A673 (cell line): ENCODE results near the gene PARP3. TPM values are rescaled to one million over a fixed set of nuclear protein-coding genes. Genes with fewer than 3 reads are reported as not detected.
"Not testable (repeated sequence)": the region's sequence is repeated elsewhere in the genome, so short reads cannot be mapped to it uniquely, and the experiment has no call there.

Experiments
- BruUV-seq: library from RNA; stranded (reverse); fragments of 400-500 nt; replicated peaks from 2 replicates; lab custom pipeline; 2021; lab: Mats Ljungman, UMichigan
- CTCF ChIA-PET: fragments of 300-600 bp; sonication (Branson Sonifier 250); formaldehyde crosslinking; loops from one replicate; lab custom pipeline; 2022; ENCODE audit warnings: antibody characterized with exemption; lab: Charles Lee
- POLR2A ChIA-PET: fragments of 300-600 bp; sonication (Branson Sonifier 250); formaldehyde crosslinking; loops from one replicate; lab custom pipeline; 2022; ENCODE audit warnings: antibody characterized with exemption; ENCODE audit not compliant: low non-redundant PET; lab: Charles Lee
- DNase-seq: peaks from one replicate; pipeline ENCODE4 v3.0.0-alpha.2; 2015; ENCODE audit warnings: low spot score
- H3K27ac ChIP-seq: fragments of 200-600 bp; sonication (generic); 2 replicates; pipeline ENCODE4 v1.5.1; 2016; ENCODE audit warnings: mixed run types, low read depth, mild to moderate bottlenecking, mixed read lengths, antibody characterized with exemption, low read length; ENCODE audit not compliant: poor library complexity, severe bottlenecking
- H3K27me3 ChIP-seq: fragments of 200-600 bp; sonication (generic); replicated peaks from 2 replicates; pipeline ENCODE4 v1.6.1; 2017; ENCODE audit warnings: mixed run types, low read depth, mild to moderate bottlenecking, mixed read lengths, antibody characterized with exemption, low read length; ENCODE audit not compliant: insufficient read depth, poor library complexity
- H3K36me3 ChIP-seq: fragments of 200-600 bp; sonication (generic); 2 replicates; pipeline ENCODE4 v1.6.1; 2016; ENCODE audit warnings: mixed run types, mild to moderate bottlenecking, mixed read lengths, antibody characterized with exemption, low read length; ENCODE audit not compliant: insufficient read depth, poor library complexity, severe bottlenecking
- H3K4me1 ChIP-seq: fragments of 200-600 bp; sonication (generic); 2 replicates; pipeline ENCODE4 v1.6.1; 2017; ENCODE audit warnings: mixed run types, mild to moderate bottlenecking, mixed read lengths, antibody characterized with exemption, low read length; ENCODE audit not compliant: insufficient read depth, poor library complexity, severe bottlenecking
- H3K4me3 ChIP-seq: fragments of 200-600 bp; sonication (generic); 2 replicates; pipeline ENCODE4 v1.5.1; 2016; ENCODE audit warnings: low read depth, mixed run types, mild to moderate bottlenecking, mixed read lengths, low read length; ENCODE audit not compliant: poor library complexity, severe bottlenecking
- H3K9me3 ChIP-seq: fragments of 200-600 bp; sonication (generic); 2 replicates; pipeline ENCODE4 v1.6.1; 2016; ENCODE audit warnings: mixed run types, low read depth, mild to moderate bottlenecking, mixed read lengths, antibody characterized with exemption, low read length; ENCODE audit not compliant: poor library complexity, severe bottlenecking
- CTCF ChIP-seq: fragments of 300-800, 200-600 bp; sonication (generic); conservative IDR thresholded peaks from 2 replicates; pipeline ENCODE4 v1.5.1; 2017; ENCODE audit warnings: low read depth, mild to moderate bottlenecking, antibody characterized with exemption, low read length, moderate library complexity, mixed read lengths
- EZH2 ChIP-seq: fragments of 200-600 bp; sonication (generic); IDR thresholded peaks from 2 replicates; pipeline ENCODE4 v1.6.1; 2017; ENCODE audit warnings: borderline replicate concordance, low read depth, mild to moderate bottlenecking, mixed read lengths, antibody characterized with exemption, low read length; ENCODE audit not compliant: poor library complexity, severe bottlenecking
- intact Hi-C: fragments of 100-400 bp; cut with micrococcal nuclease; formaldehyde crosslinking; loops from one replicate; pipeline ENCODE4 v1.10.0; 2022; ENCODE audit not compliant: unreplicated experiment
- total RNA-seq: library from RNA; stranded (reverse); gene quantifications from 2 replicates; pipeline ENCODE4 v1.2.3, GENCODE V29; 2021

PARP3 gene
- total RNA-seq, 1 experiment from 2014 or later: 3.4 TPM

DNA sequence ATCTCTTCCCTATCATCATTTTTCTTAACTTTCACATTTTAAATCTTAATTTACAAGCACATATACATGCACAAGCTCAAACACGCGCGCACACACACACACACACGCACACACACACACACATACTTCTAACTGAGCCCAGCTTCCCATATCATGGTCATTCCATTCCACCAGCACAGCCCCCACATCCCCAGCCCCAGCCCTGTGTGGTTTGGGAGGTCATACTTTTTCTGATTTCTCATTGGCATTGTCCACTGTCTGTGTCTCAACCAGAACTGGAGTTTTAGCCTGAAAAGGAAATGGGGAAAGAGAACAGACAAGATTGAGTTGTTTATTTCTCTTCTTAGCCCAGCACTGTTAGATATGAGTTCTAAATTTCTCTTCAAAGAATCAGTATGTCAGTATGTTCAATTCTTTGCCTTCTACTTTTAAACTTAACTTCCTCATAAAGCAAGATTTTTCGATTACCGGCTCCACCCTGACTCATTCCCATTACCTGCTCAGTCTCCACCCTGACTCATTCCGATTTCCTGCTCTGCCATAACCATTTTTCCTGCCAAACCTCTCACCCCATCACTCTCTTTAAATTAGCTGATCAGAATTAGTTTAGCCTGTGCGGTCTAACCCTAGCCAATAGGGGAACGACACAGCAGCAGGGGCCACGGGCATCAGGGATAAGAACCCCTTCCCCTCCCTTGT is 45.4 kb upstream of the PARP3 start:
- Histone ChIP-seq H3K4me3 (no peak overlapping the region), H3K27me3 (peaks cover 9% of the 10 kb centered on the region), H3K36me3 (no peaks in the 10 kb centered on the region), H3K9me3 (no peaks in the 10 kb centered on the region), H3K27ac (no peak overlapping the region), H3K4me1 (no peaks in the 10 kb centered on the region)
- CTCF ChIA-PET: no interaction called here
- POLR2A ChIA-PET: no interaction called here
- intact Hi-C loops: no loop called here
- no TSS peak for BruUV-seq
- no peak for DNase-seq
- TF ChIP-seq EZH2 (no peak), CTCF (no peak)

GRCh38 chr3:51897391-51897790 is 44.8 kb upstream of the PARP3 start:
- BruUV-seq: no TSS peak
- CTCF ChIA-PET: no interaction called here
- H3K36me3 ChIP-seq: no peaks in the 10 kb centered on the region
- no peaks in the 10 kb centered on the region for H3K4me1 ChIP-seq
- intact Hi-C loops: no loop called here
- peaks cover 9% of the 10 kb centered on the region for H3K27me3 ChIP-seq
- H3K27ac ChIP-seq: no peak overlapping the region
- H3K4me3 ChIP-seq: no peak overlapping the region
- no peaks in the 10 kb centered on the region for H3K9me3 ChIP-seq
- DNase-seq: no peak
- TF ChIP-seq EZH2 (no peak), CTCF (no peak)
- POLR2A ChIA-PET: no interaction called here

GRCh38 chr3:51900043-51900442 is 42.1 kb upstream of the PARP3 start:
- CTCF ChIA-PET, POLR2A ChIA-PET, BruUV-seq: not testable (repeated sequence)

GRCh38 chr3:51902361-51902760 is 39.8 kb upstream of the PARP3 start:
- H3K27ac ChIP-seq, BruUV-seq, POLR2A ChIA-PET: not testable (repeated sequence)

More at GRCh38 chr3:51900043-51900442, 42.1 kb upstream of the PARP3 start:
- H3K36me3 ChIP-seq, DNase-seq, intact Hi-C loops, H3K9me3 ChIP-seq, H3K27ac ChIP-seq, H3K27me3 ChIP-seq, H3K4me3 ChIP-seq, H3K4me1 ChIP-seq: not testable (repeated sequence)

More at GRCh38 chr3:51902361-51902760, 39.8 kb upstream of the PARP3 start:
- intact Hi-C loops, H3K36me3 ChIP-seq, DNase-seq, H3K27me3 ChIP-seq, H3K4me3 ChIP-seq, H3K9me3 ChIP-seq, H3K4me1 ChIP-seq, CTCF ChIA-PET: not testable (repeated sequence)
